Measurements from ENCODE around the gene SMPD4.
A peak's percentile ranks its signal among the peaks of the same experiment; 100 is the strongest.
"Not testable (repeated sequence)": the region's sequence is repeated elsewhere in the genome, so short reads cannot be mapped to it uniquely, and the experiment has no call there.

SMPD4 gene

DNA sequence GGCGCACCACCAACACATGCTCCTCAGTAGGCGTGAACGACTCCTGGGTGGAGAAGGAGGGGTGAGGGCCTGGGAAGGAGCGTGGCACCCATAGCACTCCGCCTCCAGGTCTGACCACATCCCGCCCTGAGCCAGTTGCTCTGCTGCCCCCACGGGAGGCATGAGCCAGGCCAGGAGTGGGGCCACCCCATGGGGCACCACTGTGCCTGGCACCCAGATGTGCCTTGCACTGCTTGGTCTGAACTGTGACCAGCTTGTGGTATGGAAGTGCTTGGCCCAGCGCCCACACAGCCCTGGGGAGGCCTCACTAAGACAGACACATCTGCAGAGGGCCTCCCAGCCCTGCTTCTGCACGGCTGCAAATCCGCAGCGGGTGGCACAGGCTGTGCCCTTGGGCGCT, 24.0 kb downstream of the SMPD4 start:
- not testable (repeated sequence) for DNase-seq

GRCh38 chr2:130156624-130157004, 24.8 kb downstream of the SMPD4 start:
- DNase-seq, result no peak

DNA sequence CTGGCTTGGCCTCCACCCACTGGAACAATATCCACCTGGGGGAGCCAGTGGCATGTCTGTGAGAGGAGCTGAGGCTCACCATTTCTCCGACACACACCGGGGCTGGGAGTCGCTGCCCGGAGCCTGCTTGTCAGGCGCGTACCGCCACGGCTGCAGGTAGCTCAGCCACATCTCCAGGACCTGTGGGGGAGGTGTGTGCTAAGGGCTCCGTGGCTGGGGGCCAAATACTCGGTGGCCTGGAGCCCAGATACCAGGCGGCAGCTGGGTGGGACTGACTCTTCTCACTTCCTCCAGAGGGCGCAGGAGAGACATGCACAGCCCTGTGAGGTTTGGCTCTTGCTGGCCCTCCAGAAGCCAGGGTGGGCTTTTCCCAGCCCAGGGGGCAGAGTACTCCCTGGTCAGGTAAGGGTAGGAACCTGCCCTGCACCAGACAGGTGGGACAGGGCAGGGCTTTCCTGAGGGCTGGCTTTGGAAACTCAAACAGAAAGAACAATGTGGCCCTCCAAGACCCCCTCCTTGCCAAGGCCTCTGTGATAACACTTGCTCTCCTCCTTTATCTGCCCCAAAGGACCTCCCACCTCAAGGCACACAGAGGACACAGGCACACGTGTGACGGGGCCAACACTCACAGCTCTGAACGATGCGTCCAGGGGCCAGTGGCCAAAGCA, 25.3 kb downstream of the SMPD4 start:
- peak; percentile 86 for DNase-seq

GRCh38 chr2:130154773-130155765, 26.3 kb downstream of the SMPD4 start:
- DNase-seq, result no peak

GRCh38 chr2:130154423-130154770, 27.0 kb downstream of the SMPD4 start:
- DNase-seq, result not testable (repeated sequence)

DNA sequence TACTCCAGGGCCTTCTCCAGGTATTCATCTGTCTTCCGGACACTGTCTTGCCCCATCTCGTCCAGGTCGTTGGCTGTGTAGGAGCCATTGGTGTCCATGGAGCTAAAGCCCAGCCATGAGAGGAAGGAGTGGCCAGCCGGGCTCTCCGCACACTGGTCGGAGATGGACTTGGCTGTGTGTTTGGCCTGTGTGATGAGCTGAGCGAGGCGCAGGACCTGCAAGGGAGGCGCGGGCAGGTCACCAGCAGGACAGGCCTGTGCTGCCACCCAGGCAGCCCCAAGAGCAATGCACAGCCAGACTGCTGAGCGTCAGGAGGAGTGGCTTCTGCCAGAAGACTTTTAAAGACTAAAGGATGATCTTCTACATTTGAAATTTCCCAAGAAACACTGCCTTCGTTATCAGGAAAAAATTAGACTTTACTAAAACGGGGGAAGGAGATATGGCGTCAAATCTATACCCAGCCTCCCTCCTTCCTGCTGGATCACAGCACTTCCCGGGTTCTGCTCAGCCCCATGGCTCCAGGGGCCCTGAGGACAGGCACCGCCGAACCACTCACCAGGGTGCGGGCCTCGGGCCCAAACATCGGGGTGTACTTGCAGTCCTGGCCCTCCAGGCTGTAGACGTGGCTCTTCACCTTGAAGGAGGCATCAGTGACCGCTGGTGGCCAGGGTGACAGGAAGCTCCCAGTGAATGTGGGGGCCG, 27.5 kb downstream of the SMPD4 start:
- not testable (repeated sequence) for DNase-seq

DNA sequence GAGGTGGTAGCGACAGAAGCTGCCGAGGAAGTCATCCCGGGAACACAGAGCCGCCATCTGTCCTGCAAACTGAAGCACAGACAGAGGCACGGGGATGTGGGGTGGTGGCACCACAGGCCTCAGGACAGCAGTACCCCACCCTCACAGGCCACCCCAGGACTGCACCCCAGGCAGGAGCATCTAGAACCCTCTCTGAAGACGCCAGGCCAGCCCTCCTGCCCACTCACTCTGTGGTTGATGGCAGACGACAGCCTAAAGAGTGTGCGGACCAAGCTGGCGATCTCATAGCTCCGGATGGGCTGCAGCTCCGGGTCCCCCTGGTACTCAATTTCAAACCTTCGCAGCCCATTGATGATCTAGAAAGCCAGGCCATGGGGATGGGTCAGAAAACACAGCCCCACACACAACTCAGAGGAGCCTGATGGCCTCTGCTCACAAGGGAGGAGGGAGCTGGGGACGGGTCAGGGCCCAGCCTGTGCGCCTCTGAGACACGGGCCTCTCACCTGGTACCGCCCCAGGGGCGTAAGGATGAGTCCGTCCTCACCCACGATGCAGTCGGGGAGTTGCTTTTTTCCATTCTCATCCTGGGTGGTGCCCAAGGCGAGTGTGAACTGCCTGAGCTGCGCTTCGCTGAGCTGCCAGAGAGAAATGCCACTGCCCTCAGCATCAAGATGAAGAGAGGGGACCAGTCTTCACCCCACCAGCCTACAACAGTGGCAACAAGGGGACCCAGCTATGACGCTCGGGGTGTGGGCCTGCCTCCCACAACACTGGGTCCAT, 28.4 kb downstream of the SMPD4 start:
- DNase-seq, result no peak

DNA sequence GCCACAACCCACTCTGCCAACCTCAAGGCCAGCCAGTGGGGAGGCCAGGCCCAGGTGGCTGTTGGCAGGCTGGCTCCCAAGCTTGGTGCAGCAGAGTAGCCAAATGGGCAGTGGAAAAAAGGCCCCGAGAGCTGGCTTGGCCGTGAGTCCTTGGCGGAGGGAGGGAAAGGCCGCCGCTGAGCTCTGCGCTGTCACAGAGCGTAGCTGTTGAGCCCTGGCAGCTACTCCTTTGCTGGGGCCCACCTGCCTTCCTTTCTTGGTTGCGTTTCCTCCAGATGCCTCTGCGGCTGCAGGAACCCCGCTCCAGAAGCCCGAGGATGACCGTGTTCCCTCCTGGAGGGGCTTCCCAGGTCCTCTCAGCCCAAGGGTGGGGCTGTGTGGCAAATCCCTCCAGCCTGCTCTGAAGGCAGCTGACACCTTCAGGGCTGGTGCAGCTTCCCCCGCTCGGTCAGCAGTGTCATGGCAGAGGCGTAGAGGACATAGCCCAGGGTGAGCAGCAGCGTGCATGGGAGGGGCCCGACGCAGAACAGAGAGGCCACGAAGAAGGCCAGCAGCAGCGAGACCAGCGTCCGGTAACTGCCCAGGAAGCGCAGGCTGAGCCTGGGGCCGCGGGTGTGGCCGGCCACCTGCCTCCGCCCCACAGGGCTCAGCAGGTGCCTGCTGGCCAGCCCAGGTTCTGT, 29.1 kb downstream of the SMPD4 start:
- DNase-seq, result not testable (repeated sequence)

GRCh38 chr2:130151145-130151512, 30.3 kb downstream of the SMPD4 start:
- DNase-seq, result not testable (repeated sequence)

- DNase-seq, result no peak
Measured at GRCh38 chr2:130150181-130151144, 30.9 kb downstream of the SMPD4 start.

DNA sequence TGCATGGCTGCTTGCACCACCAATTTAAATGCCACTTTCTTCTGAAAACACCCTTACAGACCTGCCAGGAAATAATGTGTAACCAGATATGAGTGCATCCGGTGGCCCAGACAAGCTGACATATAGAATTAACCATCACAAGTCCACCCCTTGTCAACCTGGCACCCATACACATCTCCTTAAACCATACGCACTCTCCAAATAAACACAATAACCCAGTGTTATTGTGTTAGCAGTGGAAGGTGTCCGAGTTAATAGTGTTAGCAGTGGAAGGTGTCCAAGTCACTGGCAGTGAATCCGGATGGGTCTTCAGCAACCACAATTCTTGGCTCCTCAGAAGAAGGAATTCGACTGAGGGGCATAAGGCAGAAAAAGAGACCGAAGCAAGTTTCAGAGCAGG, 32.9 kb downstream of the SMPD4 start:
- DNase-seq, result peak; percentile 35

GRCh38 chr2:130145006-130145414, 36.4 kb downstream of the SMPD4 start, which contains the start of gene CCDC74B:
CCDC74B (minus strand) TSS chr2:130145112; CDS start chr2:130144996, 116 bp downstream.
- peak; percentile 40 for DNase-seq

- not testable (repeated sequence) for DNase-seq
Measured at GRCh38 chr2:130143266-130144039, 37.9 kb downstream of the SMPD4 start.

GRCh38 chr2:130142396-130143265, 38.8 kb downstream of the SMPD4 start:
- DNase-seq, result not testable (repeated sequence)

DNA sequence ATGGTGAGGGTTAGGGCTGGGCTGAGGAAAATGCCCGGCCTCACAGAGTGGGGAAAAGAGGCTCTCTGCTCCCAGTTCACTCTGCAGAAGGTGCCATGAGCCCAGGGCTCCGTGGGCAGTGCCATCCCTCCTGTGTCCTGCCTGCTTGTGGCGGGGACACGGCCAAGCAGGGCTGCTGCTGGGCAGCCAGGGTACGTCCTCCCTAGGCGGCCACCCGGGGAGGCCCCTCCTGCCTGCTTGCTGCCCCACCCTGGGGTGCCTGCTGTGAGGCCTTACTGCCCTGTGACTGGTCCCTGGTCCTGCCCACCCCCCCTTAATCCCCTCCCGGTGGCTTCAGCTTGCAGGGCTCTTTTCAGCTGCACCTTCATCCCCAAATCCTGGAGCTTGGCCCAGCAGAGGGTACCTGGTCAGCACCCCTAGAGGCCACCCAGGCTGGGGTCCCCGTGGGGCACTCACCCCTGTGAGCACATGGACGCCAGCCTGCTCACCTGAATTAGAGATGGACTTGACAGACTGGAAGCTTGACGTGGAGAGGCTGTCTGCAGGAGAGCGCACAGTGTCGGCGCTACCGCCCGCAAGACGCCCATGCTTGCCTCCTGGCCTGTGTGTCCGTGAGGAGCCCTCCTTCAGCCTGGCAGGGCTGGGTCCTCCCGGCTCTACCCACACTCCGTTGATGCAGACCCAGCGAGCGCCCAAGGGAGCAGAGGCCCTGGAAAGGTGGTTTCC, 39.6 kb downstream of the SMPD4 start:
- DNase-seq, result not testable (repeated sequence)

DNA sequence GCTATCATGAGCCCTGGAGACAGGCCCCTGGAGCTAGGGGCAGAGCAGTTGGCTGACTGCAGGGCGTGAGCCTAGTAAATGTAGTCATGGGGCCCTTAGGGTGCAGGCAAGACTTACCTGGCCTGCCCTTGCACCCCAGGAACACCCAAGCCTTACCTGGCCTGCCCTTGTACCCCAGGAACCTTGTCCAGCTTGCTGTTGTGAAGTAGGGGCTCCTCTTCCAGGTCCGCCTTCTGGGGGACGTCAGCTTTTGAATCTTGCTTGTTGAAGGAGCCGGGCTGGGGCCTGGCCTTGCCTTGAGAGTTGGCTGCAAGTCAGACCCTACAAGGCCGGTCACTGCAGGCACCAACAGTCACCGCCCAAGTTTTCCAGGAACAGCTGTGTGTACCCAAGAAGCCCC, 40.4 kb downstream of the SMPD4 start:
- DNase-seq, result not testable (repeated sequence)

- not testable (repeated sequence) for DNase-seq
Measured at GRCh38 chr2:130140516-130140915, 40.9 kb downstream of the SMPD4 start.
